SHP77 (cell line): ENCODE measurements around the gene DUS3L.
"Not testable (repeated sequence)": the region's sequence is repeated elsewhere in the genome, so short reads cannot be mapped to it uniquely, and the experiment has no call there.

ENCODE experiments used
- DNase-seq, 2 experiments: peaks; one replicate each; lab custom pipeline; 2025; lab: John Stamatoyannopoulos, UW

DUS3L gene

DNA sequence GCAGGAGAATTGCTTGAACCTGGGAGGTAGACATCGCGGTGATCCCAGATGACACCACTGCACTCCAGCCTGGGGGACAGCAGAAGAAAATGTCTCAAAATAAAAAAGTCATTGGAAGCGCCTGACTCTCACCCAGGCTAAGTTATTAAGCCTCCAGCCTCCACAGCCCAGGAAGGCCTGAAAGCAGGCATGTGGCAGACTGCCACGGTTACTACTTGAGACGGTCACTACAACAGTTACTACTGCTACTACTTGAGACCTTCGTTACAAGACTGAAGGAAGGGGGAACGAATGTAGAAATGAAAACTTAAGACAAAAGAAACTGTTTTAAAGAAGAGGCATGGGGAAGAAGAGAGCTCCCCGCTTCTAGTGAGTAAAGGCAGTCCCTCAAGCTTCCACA lies 16.0 kb downstream of the DUS3L start:
- DNase-seq = no peak

DNA sequence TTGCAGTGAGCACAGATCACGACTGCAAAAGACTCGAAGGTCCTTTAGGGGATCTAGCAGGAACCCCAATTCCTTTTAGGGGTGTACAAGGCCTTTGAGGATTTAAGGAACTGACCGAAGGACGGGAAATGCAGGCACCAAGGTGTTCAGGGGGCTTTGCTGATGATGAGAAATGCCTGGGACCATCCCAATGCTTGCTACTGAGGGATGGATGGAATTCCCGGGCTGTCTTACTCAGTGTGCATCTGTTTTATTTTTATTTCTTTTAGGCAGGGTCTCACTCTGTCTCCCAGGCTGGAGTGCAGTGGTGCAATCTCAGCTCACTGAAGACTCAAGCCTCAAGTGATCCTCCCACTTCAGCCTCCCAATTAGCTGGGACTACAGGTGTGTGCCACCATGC lies 17.7 kb downstream of the DUS3L start:
- no peak for DNase-seq

DNA sequence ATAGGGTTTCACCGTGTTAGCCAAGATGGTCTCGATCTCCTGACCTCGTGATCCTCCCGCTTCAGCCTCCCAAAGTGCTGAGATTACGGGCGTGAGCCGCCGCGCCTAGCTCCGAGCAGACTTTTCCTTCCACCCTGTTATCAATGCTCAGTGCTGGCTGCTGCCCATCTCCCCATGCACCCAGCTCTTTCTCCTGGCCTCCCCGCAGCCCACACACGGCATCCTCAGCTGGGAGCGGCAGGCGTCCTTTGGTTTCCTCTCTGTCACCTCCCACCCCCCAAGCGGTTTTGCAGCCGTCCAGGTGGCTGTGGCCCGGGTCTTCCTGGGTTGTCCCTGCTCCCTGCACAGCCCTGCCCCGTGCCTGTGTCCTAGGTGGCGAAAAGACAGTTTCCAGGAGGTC lies 18.5 kb downstream of the DUS3L start:
- no peak for DNase-seq

DNA sequence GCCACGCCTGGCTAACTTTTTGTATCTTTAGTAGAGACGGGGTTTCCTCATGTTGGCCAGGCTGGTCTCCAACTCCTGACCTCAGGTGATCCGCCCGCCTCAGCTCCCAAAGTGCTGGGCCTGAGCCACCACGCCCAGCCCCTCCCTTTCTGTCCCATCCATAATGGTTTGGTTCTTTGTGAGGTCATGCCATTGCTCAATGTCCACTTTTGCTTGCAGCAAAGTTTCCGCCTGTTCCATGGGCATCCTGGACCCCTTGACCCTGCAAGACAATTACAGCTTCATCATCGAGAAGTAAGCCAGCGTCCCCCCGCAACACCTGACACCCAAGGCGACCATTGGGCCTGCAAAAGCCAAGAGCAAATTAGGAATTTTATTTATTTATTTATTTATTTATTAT lies 23.0 kb downstream of the DUS3L start:
- DNase-seq = no peak

DNA sequence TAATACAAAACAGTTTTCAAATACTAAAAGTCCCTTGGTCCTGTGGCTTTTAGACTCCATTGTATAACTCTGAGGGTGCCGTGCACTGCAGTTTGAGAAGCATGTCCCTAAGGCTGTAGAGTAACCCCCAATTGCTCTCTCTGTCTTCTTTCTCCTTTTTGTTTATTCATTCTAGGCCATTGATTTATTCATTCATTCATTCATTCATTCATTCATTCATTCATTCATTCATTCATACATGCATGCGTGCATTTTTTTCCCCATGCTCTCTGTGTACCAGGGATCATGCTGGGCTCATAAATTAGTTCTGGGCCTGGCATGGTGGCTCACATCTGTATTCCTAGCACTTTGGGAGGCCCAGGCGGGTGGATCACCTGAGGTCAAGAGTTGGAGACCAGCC lies 25.7 kb downstream of the DUS3L start:
- DNase-seq = no peak

DNA sequence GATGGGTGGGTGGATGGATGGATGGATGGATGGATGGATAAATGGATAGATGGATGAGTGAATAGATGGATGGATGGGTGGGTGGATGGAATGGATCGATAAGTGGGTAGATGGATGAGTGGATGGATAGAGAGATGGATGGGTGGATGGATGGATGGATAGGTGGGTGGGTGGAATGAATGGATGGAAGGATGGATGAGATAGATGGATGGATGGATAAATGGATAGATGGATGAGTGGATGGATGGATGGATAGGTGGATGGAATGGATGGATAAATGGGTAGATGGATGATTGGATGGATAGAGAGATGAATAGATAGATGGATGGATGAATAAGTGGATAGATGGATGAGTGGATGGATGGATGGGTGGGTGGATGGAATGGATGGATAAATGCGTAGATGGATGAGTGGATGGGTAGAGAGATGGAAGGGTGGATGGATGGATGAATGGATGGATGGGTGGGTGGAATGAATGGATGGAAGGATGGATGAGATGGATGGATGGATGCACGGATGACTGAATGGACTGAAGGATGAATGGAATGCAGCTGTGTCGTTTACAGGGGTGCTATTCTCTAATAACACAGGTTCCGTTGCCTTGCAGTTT lies 28.2 kb downstream of the DUS3L start:
- no peak for DNase-seq

DNA sequence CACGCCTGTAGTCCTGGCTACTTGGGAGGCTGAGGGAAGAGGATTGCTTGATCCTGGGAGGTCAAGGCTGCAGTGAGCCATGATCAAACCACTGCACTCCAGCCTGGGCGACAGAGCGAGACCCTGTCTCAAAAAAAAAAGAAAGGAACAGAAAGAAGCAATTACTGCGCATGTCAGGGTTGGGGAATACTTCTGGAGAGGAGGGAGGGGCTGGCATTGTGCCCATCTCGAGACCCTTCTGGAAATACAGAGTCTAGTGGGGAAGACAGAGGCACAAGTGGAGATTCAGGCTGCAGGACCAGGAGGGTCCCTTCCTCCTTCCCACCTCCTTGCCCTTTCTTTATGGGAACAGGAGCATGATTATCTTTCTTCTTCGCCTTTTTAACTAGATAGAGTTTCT lies 37.2 kb downstream of the DUS3L start:
- DNase-seq = no peak

DNA sequence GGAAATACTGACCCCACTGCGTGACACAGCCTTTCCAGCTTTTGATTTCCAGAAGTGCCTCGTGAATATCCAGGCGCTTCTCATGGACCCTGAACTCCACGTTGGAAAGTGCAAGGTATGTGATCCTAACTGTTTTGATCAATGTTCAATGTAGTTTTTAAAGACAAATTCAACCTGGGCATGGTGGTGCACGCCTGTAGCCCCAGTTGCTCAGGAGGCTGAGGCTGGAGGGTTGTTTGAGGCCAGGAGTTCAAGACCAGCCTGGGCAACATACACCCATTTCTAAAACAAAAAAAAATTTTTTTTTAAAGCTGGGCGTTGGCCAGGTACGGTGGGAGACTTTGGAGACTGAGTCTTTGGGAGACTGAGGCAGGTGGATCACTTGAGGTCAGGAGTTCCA lies 39.3 kb downstream of the DUS3L start:
- no peak for DNase-seq

DNA sequence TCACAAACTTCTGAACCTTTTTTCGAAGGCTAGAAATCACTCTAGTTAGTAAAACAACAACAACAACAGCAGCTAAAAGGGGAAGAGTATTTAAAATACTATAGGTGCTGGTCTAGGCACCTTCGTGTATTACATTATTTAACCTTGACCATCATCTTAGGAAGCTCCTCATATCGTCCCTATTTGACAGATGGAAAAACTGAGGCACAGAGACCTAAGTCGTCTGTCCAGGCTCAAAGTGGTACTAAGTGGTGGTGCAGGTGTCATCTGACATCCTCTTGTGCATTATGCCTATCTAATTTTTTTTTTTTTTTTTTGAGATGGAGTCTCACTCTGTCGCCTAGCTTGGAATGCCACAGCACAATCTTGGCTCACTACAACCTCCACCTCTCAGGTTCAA lies 41.5 kb downstream of the DUS3L start:
- DNase-seq = no peak

DNA sequence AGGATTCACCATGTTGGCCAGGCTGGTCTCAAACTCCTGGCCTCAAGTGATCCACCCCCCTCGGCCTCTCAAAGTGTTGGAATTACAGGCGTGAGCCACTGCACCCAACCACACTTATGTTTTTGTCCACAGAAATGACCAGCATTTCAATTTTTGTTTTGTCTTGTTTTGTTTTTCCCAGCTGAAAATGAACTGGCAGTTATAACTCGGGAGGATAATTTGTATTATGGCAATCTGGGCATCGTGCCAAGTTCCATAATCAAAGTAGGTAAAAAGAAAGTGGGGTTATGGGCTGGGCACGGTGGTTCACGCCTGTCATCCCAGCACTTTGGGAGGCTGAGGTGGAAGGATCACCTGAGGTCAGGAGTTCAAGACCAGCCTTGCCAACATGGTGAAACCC lies 42.0 kb downstream of the DUS3L start:
- DNase-seq = not testable (repeated sequence)

DNA sequence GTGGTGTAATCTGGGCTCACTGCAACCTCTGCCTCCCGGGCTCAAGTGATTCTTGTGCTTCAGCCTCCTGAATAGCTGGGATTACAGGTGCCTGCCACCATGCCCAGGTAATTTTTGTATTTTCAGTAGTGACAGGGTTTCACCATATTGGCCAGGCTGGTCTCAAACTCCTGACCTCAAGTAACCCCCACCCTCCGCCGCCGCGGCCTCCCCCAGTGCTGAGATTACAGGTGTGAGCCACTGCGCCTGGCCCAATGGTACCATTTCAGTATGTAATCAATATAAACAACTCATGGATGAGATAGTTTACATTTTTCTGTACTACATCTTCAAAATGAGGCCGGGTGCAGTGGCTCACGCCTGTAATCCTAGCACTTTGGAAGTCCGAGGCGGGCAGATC lies 46.0 kb downstream of the DUS3L start:
- not testable (repeated sequence) for DNase-seq

DNA sequence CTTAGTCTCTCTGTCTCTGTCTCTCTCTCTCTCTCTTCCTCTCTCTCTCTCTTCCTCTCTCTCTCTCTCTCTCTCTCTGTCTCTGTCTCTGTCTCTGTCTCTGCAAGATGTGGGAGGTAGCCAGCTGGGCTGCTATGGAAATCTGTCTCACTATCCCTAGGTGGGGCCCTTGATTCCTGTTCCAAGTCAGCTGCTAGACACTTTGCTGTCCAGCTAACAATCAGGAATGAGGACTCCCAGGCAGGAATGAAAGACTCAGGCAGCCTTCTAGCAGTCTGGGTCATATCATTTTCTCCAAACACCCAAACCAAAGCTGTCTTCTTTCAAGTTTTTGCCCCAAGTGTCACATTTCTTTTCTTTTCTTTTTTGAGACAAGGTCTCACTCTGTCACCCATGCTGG lies 47.3 kb downstream of the DUS3L start:
- no peak for DNase-seq

DNA sequence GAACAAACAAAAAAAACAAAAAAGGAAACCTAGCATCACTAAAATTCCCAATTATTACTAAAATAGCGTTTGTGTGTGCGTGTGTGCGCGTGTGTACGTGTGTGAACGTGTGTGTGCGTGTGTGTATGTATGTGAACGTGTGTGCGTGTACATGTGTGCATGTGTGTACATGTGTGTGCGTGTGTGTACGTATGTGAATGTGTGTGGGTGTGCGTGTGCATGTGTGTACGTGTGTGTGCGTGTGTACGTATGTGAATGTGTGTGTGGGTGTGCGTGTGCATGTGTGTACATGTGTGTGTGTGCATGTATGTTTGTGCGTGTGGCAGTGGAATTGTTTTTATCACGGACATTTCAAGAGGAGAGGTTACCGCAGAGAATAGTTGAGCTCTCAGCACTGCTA lies 48.9 kb downstream of the DUS3L start:
- DNase-seq = no peak

DNA sequence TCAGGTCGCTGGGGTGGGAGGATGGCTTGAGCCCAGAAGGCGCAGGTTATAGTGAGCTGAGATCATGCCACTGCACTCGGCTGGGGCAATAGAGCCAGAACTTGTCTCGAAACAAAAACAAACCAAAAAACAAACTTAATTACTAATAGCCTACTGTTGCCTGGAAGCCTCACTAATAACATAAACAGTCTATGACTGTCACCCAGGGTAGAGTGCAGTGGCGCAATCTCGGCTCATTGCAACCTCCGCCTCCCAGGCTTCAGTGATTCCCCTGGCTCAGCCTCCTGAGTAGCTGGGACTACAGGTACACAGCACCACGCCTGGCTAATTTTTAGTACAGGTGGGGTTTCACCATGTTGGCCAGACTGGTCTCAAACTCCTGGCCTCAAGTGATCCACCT lies 52.5 kb downstream of the DUS3L start:
- DNase-seq = no peak
